Fibroblast of lung (primary cell): ENCODE results near the gene DUSP8.

ENCODE experiments used
- CTCF ChIP-seq, 2 donors: IDR thresholded peaks in 1 of 2; conservative IDR thresholded peaks in 1 of 2; 1 replicate in 1 of 2; 2 replicates in 1 of 2; pipeline ENCODE4 v1.5.1; 2011 to 2012; ENCODE audit warnings: low read length in 2 of 2, control low read depth in 1 of 2, inconsistent platforms in 1 of 2, low read depth in 1 of 2, mild to moderate bottlenecking in 1 of 2
- EZH2 ChIP-seq: IDR thresholded peaks from 2 replicates; pipeline ENCODE4 v1.5.1; 2012; ENCODE audit warnings: low read length, control low read depth, mild to moderate bottlenecking; ENCODE audit errors: missing control alignments

GRCh38 chr11:1532606-1533341 lies 39.3 kb downstream of the DUSP8 start:
- TF ChIP-seq CTCF (conservative IDR thresholded peaks at IDR 0.05 in 1 of 2, IDR thresholded peaks at IDR 0.05 in 1 of 2; ENCODE audit: low read depth in 1 of 2, low read length in 2 of 2) (no peak), EZH2 (no peak)
